ENCODE measurements around the gene VAV3.
"Not testable (repeated sequence)": the region's sequence is repeated elsewhere in the genome, so short reads cannot be mapped to it uniquely, and the experiment has no call there.

VAV3 gene

DNA sequence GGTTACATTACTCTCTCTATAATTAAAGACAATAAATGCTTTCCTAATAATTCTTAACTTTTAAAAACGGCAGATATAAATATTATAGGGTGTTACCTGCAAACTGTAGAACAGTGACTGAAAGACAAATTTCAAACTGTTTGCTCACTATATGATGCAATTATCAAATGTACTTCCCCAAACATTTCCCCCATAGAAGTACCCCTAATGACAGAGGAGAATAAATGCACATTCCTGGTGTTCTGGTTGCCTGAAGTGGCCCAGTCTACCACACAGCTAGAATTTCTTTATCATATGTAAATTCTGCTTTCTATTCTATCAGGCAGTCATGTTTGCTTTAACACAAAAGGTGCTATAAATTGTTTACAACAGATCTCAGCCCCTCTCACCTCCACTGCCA, 70.4 kb downstream of the VAV3 start:
- DNase-seq (ENCODE audit: extremely low read depth, low read depth), result no peak
- TF ChIP-seq, protein P1, sequence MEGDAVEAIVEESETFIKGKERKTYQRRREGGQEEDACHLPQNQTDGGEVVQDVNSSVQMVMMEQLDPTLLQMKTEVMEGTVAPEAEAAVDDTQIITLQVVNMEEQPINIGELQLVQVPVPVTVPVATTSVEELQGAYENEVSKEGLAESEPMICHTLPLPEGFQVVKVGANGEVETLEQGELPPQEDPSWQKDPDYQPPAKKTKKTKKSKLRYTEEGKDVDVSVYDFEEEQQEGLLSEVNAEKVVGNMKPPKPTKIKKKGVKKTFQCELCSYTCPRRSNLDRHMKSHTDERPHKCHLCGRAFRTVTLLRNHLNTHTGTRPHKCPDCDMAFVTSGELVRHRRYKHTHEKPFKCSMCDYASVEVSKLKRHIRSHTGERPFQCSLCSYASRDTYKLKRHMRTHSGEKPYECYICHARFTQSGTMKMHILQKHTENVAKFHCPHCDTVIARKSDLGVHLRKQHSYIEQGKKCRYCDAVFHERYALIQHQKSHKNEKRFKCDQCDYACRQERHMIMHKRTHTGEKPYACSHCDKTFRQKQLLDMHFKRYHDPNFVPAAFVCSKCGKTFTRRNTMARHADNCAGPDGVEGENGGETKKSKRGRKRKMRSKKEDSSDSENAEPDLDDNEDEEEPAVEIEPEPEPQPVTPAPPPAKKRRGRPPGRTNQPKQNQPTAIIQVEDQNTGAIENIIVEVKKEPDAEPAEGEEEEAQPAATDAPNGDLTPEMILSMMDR (IDR thresholded peaks at IDR 0.05; ENCODE audit: low read depth, low read length), result no peak

DNA sequence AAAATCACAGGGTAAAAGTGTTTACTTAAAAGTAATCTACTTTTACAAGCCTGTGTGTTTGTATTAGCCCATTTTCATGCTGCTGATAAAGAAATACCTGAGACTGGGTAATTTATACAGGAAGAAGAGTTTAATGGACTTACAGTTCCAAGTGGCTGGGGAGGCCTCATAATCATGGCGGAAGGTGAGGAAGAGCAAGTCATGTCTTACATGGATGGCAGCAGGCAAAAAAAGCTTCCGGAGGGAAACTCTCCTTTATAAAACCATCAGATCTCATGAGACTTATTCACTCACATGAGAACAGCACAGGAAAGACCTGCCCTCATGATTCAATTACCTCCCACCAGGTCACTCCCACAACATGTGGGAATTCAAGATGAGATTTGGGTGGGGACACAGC, 71.6 kb downstream of the VAV3 start:
- not testable (repeated sequence) for DNase-seq (ENCODE audit: extremely low read depth, low read depth)

DNA sequence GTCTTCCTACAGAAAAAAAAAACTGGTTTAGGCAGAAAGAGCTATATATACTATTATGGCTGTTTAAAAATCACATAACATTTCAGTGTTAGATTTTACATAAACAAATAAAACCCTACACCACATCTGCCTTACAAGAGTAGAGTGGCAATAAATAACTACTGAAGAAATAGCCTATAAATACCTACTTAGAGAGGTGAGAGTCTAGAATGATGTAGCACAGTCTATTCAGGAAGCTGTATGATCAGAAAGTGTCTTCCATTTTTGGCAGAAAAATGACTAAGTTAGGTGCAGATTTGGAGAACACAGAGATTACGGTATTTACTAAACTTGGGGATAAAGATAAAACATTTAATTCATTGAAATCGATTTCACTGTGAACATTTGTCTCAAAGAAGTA, 75.5 kb downstream of the VAV3 start:
- DNase-seq (ENCODE audit: extremely low read depth, low read depth), result no peak
- TF ChIP-seq, protein P1 (IDR thresholded peaks at IDR 0.05; ENCODE audit: low read depth, low read length), result no peak

DNA sequence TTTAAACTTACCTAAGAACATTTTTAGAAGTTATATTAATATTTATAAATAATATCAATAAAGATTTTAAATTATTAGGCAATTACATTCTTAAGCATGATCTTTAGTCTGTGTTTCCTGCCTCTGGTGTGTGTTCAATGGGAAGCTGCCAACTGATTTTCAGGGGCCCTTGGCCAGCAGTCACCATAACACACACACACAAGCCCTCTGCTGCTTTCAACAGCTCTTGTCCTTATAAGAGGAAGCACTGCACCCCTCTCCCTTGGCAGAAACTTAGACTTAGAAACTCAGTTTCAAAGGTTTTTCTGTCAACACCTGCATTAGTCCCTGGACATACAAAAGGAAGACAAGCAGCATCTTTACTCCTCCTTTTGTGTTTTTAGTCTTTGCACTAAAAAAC, 81.4 kb downstream of the VAV3 start:
- TF ChIP-seq, protein P1 (IDR thresholded peaks at IDR 0.05; ENCODE audit: low read depth, low read length), result no peak
- no peak for DNase-seq (ENCODE audit: extremely low read depth, low read depth)

DNA sequence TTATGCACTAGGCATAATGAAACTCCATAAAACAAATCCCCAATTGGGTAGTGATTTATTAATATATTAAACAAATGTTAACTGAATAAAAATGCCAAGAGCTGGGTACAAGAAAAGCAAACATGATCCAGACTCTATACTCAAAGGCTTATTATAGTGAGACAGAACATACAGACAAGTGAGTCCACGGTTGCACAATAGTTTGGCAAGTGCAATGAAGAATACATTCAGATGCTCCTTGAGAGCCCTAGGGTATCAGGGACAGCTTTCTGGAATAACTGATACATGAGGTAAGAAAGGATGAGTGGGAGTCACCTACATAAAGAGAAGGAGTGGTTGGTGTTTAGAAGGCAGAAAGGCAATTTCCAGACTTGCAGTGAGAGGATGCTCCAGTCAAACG, 85.1 kb downstream of the VAV3 start:
- no peak for DNase-seq (ENCODE audit: extremely low read depth, low read depth)
- TF ChIP-seq, protein P1 (IDR thresholded peaks at IDR 0.05; ENCODE audit: low read depth, low read length), result no peak

DNA sequence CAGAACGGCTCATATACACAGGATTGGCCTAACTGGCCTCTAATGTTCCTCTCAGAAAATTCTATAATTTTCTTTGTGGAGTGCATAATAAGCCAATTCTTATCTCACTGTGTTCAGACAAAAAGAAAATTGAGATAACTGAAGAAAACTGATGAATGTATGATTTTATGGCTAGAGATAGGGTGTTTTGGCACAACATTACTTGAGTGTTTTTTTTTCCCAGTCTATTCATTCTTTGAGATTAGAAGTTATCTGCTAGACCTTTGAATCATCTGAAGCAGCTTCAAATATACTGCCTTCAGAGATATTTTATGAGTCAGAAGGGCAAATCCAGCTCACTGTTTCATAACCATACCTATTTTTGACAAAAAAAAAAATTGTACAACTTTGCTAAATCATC, 85.6 kb downstream of the VAV3 start:
- TF ChIP-seq, protein P1 (IDR thresholded peaks at IDR 0.05; ENCODE audit: low read depth, low read length), result no peak
- no peak for DNase-seq (ENCODE audit: extremely low read depth, low read depth)

DNA sequence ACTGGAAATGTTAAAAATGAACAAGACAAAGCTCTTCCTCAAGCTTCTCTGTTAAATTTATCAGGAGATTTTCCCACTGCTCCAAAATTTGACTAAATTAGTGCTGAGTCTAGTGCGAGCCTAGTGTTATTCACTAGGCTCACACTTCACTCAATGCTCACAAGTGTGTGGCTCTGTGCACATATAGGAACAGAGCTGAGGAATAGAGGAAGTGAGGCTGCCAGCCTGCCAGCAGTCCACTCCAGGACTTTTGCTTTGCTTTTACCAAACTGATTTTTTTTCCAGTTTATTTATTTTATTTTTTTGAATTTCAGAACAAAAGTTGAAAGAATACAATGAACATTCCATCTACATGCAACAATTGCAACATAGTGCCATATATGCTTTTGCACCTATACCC, 87.2 kb downstream of the VAV3 start:
- TF ChIP-seq, protein P1 (IDR thresholded peaks at IDR 0.05; ENCODE audit: low read depth, low read length), result no peak
- no peak for DNase-seq (ENCODE audit: extremely low read depth, low read depth)

DNA sequence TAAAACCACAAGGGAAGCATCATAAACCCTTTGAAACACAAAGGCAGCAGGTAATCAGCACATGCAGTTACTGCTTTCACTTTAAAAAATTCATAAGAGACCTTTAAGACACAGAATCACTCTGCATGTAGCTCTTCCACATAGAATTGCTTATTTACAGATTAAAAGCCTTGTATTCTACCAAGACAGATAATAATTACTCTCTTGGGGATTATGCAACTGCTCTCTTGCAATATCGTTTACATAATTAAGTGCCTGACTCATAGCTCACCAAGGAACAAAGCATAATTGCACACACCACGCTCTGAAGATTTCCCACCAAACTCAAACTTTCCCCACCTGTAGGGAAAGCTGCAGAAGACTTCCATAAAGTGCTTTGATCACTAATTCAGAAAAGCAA, 87.9 kb downstream of the VAV3 start:
- TF ChIP-seq, protein P1 (IDR thresholded peaks at IDR 0.05; ENCODE audit: low read depth, low read length), result no peak
- peak; percentile 32 for DNase-seq (ENCODE audit: extremely low read depth, low read depth)
